Lung (tissue), 12 donors: ENCODE data around the gene PALLD. TPM values are rescaled to one million over a fixed set of nuclear protein-coding genes. Genes with fewer than 3 reads are reported as not detected.

Source experiments
- ATAC-seq: fragments of 200-7000 bp; cut with Tn5 transposase; one replicate; pipeline ENCODE4 v1.9.1; 2020; ENCODE audit warnings: moderate number of reproducible peaks; ENCODE audit not compliant: insufficient read depth, low FRiP score
- DNase-seq, 3 donors: peaks; one replicate each; pipeline ENCODE4 v3.0.0-alpha.2; 2013 to 2017
- H3K27ac ChIP-seq, 2 donors: one replicate each; pipeline ENCODE4 v1.5.1; 2013; ENCODE audit warnings: mild to moderate bottlenecking in 2 of 2, moderate library complexity in 2 of 2, control low read depth in 1 of 2, inconsistent platforms in 1 of 2, low read depth in 1 of 2, low read length in 1 of 2
- H3K27me3 ChIP-seq, 3 donors: one replicate each; pipeline ENCODE4 v1.5.1; 2013; ENCODE audit warnings: low read length in 2 of 3; ENCODE audit not compliant: control insufficient read depth in 3 of 3, insufficient read depth in 3 of 3
- H3K36me3 ChIP-seq, 4 donors: one replicate each; pipeline ENCODE4 v1.5.1; 2013; ENCODE audit warnings: low read length in 4 of 4, mild to moderate bottlenecking in 1 of 4, moderate library complexity in 1 of 4; ENCODE audit not compliant: control insufficient read depth in 4 of 4, insufficient read depth in 4 of 4
- H3K4me1 ChIP-seq, 5 donors: one replicate each; pipeline ENCODE4 v1.5.1; 2013; ENCODE audit warnings: low read length in 5 of 5, mild to moderate bottlenecking in 2 of 5, moderate library complexity in 1 of 5; ENCODE audit not compliant: control insufficient read depth in 5 of 5, insufficient read depth in 5 of 5
- H3K4me3 ChIP-seq: one replicate; pipeline ENCODE4 v1.5.1; 2013; ENCODE audit warnings: mild to moderate bottlenecking, control low read depth, moderate library complexity
- H3K9ac ChIP-seq, 2 donors: one replicate each; pipeline ENCODE4 v1.5.1; 2013; ENCODE audit warnings: low read length in 2 of 2, control low read depth in 1 of 2; ENCODE audit not compliant: insufficient read depth in 1 of 2
- H3K9me3 ChIP-seq, 4 donors: one replicate each; pipeline ENCODE4 v1.5.1; 2013; ENCODE audit warnings: low read length in 3 of 4, mild to moderate bottlenecking in 1 of 4, moderate library complexity in 1 of 4; ENCODE audit not compliant: control insufficient read depth in 4 of 4, insufficient read depth in 3 of 4
- WGBS, 2 donors: extraction: QIAGEN DNeasy Blood & Tissue Kit; methylation state at CpG; one replicate each; pipeline ENCODE4 v1.1.7; 2013; 5-methylcytosine and 5-hydroxymethylcytosine counted together
- polyA plus RNA-seq, 2 donors: library from polyadenylated mRNA; stranded (reverse); fragments of 200-250 nt; gene quantifications; one replicate each; pipeline ENCODE4 v1.2.1, GENCODE V29; 2013
- total RNA-seq, 2 donors: library from RNA; depleted of rRNA in 1 of 2; stranded (reverse); fragments of >200 nt in 1 of 2; gene quantifications; one replicate each; pipeline ENCODE4 v1.2.1, GENCODE V29; 2014 to 2021
- TF ChIP-seq, protein P1 (sequence below): IDR thresholded peaks from 2 replicates; pipeline ENCODE4 v1.5.1; 2012; ENCODE audit warnings: mild to moderate bottlenecking; ENCODE audit errors: control extremely low read depth, extremely low read depth
- donor health status: control.
- donor health status: control.
- donor health status: Bipolar disorder and iron deficiency.
- donor health status: healthy.
- donor health status: DM: yes; HTN: yes; CAD: no.

Gene PALLD
- total and polyA plus RNA-seq, 4 donors: 20.7 to 139 (median 63.0) TPM

DNA sequence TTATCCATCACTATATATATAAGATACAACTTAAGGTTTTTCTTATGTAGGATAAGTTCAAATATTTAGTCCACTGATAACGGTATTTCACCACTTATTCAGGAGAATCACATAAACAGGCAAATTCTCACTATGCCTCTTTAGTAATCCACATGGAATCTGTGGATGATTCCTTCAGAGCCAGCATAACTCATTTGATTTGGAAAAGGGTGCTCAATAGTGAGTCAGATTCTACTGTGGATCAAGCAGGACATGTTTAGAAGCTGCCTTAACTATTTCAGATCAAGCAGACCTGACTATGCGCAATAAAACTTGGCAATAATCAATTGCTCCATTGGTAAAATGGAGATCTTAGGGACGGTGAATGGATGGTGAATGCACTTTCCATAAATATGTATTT is 329.1 kb downstream of the PALLD start:
- 96 to 97% methylated on average over 3 of the region's 3 CpGs for WGBS, 2 donors
- H3K27ac ChIP-seq: no peak overlapping the region
- no peaks in the 10 kb centered on the region for H3K36me3 ChIP-seq
- H3K9me3 ChIP-seq: no peaks in the 10 kb centered on the region
- no peaks in the 10 kb centered on the region for H3K27me3 ChIP-seq
- TF ChIP-seq, protein P1, sequence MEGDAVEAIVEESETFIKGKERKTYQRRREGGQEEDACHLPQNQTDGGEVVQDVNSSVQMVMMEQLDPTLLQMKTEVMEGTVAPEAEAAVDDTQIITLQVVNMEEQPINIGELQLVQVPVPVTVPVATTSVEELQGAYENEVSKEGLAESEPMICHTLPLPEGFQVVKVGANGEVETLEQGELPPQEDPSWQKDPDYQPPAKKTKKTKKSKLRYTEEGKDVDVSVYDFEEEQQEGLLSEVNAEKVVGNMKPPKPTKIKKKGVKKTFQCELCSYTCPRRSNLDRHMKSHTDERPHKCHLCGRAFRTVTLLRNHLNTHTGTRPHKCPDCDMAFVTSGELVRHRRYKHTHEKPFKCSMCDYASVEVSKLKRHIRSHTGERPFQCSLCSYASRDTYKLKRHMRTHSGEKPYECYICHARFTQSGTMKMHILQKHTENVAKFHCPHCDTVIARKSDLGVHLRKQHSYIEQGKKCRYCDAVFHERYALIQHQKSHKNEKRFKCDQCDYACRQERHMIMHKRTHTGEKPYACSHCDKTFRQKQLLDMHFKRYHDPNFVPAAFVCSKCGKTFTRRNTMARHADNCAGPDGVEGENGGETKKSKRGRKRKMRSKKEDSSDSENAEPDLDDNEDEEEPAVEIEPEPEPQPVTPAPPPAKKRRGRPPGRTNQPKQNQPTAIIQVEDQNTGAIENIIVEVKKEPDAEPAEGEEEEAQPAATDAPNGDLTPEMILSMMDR: no peak
- no peak overlapping the region for H3K4me3 ChIP-seq
- ATAC-seq (no peak), DNase-seq (no peak)
- H3K4me1 ChIP-seq: peaks cover 0 to 8% (median 4%) of the 10 kb centered on the region in 5 donors
- H3K9ac ChIP-seq: no peak overlapping the region

DNA sequence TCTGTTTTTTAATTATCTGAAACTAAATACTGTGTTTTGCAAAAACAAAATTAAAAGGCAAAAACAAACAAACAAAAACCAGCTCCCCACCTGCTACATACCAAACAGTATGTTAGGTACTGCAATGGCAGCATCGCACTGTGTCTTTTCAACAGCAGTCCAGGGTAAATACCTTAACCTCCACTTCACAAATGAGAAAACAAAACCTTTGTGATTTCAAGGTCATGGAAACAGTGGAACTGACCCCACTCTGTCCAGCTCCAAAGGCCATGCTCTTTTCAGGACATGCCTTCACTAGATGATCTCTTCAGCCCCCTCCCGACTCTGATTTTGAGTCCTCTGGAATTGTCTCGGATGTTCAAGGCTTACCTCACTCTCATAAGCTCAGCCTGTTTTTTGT is 329.8 kb downstream of the PALLD start:
- Histone ChIP-seq H3K27me3 (no peaks in the 10 kb centered on the region), H3K9me3 (no peaks in the 10 kb centered on the region), H3K4me1 (peaks cover 0 to 10% (median 7%) of the 10 kb centered on the region in 5 donors), H3K36me3 (no peaks in the 10 kb centered on the region), H3K4me3 (no peak overlapping the region), H3K27ac (no peak overlapping the region), H3K9ac (no peak overlapping the region)
- DNase-seq (no peak), ATAC-seq (no peak)
- TF ChIP-seq, protein P1: no peak
- 87 to 94% methylated on average over 3 of the region's 3 CpGs for WGBS, 2 donors

GRCh38 chr4:168830777-168831512 is 334.1 kb downstream of the PALLD start:
- Histone ChIP-seq H3K4me1 (peaks cover 3 to 15% (median 4%) of the 10 kb centered on the region in 5 donors), H3K9me3 (no peaks in the 10 kb centered on the region), H3K27me3 (peaks cover 0 to 5% (median 0%) of the 10 kb centered on the region in 3 donors), H3K9ac (peak overlapping the region in 1 of 2 donors; percentile 92), H3K4me3 (no peak overlapping the region), H3K27ac (peak overlapping the region in 1 of 2 donors; percentile 96), H3K36me3 (peaks cover 0 to 2% (median 0%) of the 10 kb centered on the region in 4 donors)
- WGBS, 2 donors: 65 to 71% methylated on average over 6 of the region's 6 CpGs
- ATAC-seq (no peak), DNase-seq (peak in 1 of 3 donors; percentile 39)
- TF ChIP-seq, protein P1: no peak
